Heart left ventricle (tissue), 16 donors: ENCODE measurements around the gene DPY30. TPM values are rescaled to one million over a fixed set of nuclear protein-coding genes. Genes with fewer than 3 reads are reported as not detected.

Experiments used
- ATAC-seq, 4 donors: fragments of 200-7000 bp; cut with Tn5 transposase; one replicate each; pipeline ENCODE4 v1.9.1; 2020 to 2022; ENCODE audit warnings: moderate library complexity in 4 of 4, mild to moderate bottlenecking in 3 of 4, moderate number of reproducible peaks in 1 of 4
- DNase-seq, 5 donors: peaks; one replicate each; pipeline ENCODE4 v3.0.0-alpha.2; 2020
- H3K27ac ChIP-seq, 12 donors: fragments of 200-600 bp; sonication (generic) in 4 of 12; one replicate each; pipeline versions ENCODE4 v1.5.0 to v1.8.0; 2016 to 2022; ENCODE audit warnings: mild to moderate bottlenecking in 2 of 12
- H3K27me3 ChIP-seq, 9 donors: fragments of 200-600 bp; sonication (generic) in 2 of 9; one replicate each; pipeline versions ENCODE4 v1.5.1 to v1.8.0; 2016 to 2022; ENCODE audit warnings: mild to moderate bottlenecking in 3 of 9
- H3K36me3 ChIP-seq, 9 donors: fragments of 200-600 bp; sonication (generic) in 2 of 9; one replicate each; pipeline versions ENCODE4 v1.5.0 to v1.8.0; 2018 to 2022; ENCODE audit warnings: mild to moderate bottlenecking in 2 of 9
- H3K4me1 ChIP-seq, 12 donors: fragments of 200-600 bp; sonication (generic) in 4 of 12; one replicate each; pipeline versions ENCODE4 v1.5.0 to v1.8.0; 2016 to 2022; ENCODE audit warnings: mild to moderate bottlenecking in 3 of 12
- H3K4me3 ChIP-seq, 12 donors: fragments of 200-600 bp; sonication (generic) in 4 of 12; one replicate each; pipeline versions ENCODE4 v1.5.0 to v1.8.0; 2017 to 2022; ENCODE audit warnings: mild to moderate bottlenecking in 9 of 12, moderate library complexity in 4 of 12
- H3K9me3 ChIP-seq, 12 donors: fragments of 200-600 bp; sonication (generic) in 4 of 12; one replicate each; pipeline versions ENCODE4 v1.5.0 to v1.8.0; 2016 to 2022; ENCODE audit warnings: mild to moderate bottlenecking in 1 of 12
- POLR2A ChIP-seq, 2 donors: fragments of 450-650 bp; IDR thresholded peaks; one replicate each; pipeline ENCODE4 v1.6.1; 2017; ENCODE audit warnings: antibody characterized with exemption in 2 of 2, mild to moderate bottlenecking in 2 of 2, moderate library complexity in 2 of 2
- WGBS, 4 donors: extraction: QIAGEN DNeasy Blood & Tissue Kit in 2 of 4; methylation state at CpG; one replicate each; pipeline versions ENCODE4 v1.1.5 to v1.1.7; 2013 to 2018; 5-methylcytosine and 5-hydroxymethylcytosine counted together
- intact Hi-C, 10 donors: fragments of 100-400 bp; cut with DNase I; formaldehyde crosslinking; loops; one replicate each; pipeline versions ENCODE4 v1.11.1 to v1.14.2; 2022
- polyA plus RNA-seq, 2 donors: library from polyadenylated mRNA; stranded (reverse); fragments of 200-250 nt; gene quantifications; one replicate each; pipeline ENCODE4 v1.2.3, GENCODE V29; 2013
- total RNA-seq, 9 donors: library from RNA; depleted of rRNA in 2 of 9; stranded (reverse); fragments of >200 nt in 2 of 9; fragmentation: NEBNext Ultra II Directional in 3 of 9; extraction: Animal tissue kit (Norgen Biotek cat#: 25700) in 3 of 9; gene quantifications; one replicate each; pipeline versions ENCODE4 v1.1.0 to v1.2.4, GENCODE V29; 2016 to 2023
- TF ChIP-seq, protein P1 (sequence below), 12 donors: fragments of 200-600 bp; sonication (generic) in 4 of 12; IDR thresholded peaks; one replicate each; pipeline versions ENCODE4 v1.5.0 to v1.8.0; 2018 to 2022; ENCODE audit warnings: antibody characterized with exemption in 12 of 12, mild to moderate bottlenecking in 5 of 12
- donor health status: ischemic (EF 13 %, LVEDD 7.1; RV severe dilation, severe dysfunction).
- donor health status: healthy with polysubstance abuse.
- donor health status: DM: no; HTN: yes; CAD: no.
- donor health status: DM: no; HTN: no; CAD: no.
- donor health status: ischemic (EF 25% LVEDD 6.9; RV normal size, moderate dysfunction).
- donor health status: ischemic (EF 25% LVEDD 5.7; RV mildly dilated, moderate dysfunction).
- donor health status: healthy.
- donor health status: DM: yes; HTN: yes; CAD: no.
- donor health status: ischemic (EF 35%, LVEDD 5.7; RV mildly dilated, moderate dysfunction).
- donor health status: nonischemic (EF 11% LVEDD 7.7; RV severe dilation, severe dysfunction).
- donor health status: DM: yes; HTN: yes; CAD: no.
- donor health status: PGD.
- donor health status: ischemic (EF 29% LVEDD 5.4; RV normal size, mild dysfunction).
- donor health status: nonischemic (EF 23%, LVEDD 6.1; RV moderate dilation, normal function).

Gene DPY30
- total and polyA plus RNA-seq, 11 donors: 36.8 to 86.5 (median 42.9) TPM

GRCh38 chr2:31996571-31997150 lies 42.9 kb downstream of the DPY30 start:
- no peak overlapping the region for H3K27ac ChIP-seq
- H3K27me3 ChIP-seq: no peaks in the 10 kb centered on the region
- no peaks in the 10 kb centered on the region for H3K9me3 ChIP-seq
- ATAC-seq: peak in 1 of 4 donors; percentile 28
- TF ChIP-seq, protein P1, sequence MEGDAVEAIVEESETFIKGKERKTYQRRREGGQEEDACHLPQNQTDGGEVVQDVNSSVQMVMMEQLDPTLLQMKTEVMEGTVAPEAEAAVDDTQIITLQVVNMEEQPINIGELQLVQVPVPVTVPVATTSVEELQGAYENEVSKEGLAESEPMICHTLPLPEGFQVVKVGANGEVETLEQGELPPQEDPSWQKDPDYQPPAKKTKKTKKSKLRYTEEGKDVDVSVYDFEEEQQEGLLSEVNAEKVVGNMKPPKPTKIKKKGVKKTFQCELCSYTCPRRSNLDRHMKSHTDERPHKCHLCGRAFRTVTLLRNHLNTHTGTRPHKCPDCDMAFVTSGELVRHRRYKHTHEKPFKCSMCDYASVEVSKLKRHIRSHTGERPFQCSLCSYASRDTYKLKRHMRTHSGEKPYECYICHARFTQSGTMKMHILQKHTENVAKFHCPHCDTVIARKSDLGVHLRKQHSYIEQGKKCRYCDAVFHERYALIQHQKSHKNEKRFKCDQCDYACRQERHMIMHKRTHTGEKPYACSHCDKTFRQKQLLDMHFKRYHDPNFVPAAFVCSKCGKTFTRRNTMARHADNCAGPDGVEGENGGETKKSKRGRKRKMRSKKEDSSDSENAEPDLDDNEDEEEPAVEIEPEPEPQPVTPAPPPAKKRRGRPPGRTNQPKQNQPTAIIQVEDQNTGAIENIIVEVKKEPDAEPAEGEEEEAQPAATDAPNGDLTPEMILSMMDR (IDR thresholded peaks at IDR 0.05): no peak
- no peak for TF ChIP-seq POLR2A (IDR thresholded peaks at IDR 0.05)
- H3K4me1 ChIP-seq: peaks cover 0 to 17% (median 0%) of the 10 kb centered on the region in 12 donors
- H3K4me3 ChIP-seq: no peak overlapping the region
- 84 to 90% (median 86%) methylated on average over 6 of the region's 6 CpGs for WGBS, 4 donors
- DNase-seq: no peak
- no peaks in the 10 kb centered on the region for H3K36me3 ChIP-seq
- intact Hi-C loops: no loop called here

- no peak overlapping the region for H3K4me3 ChIP-seq
- no peak overlapping the region for H3K27ac ChIP-seq
- no peaks in the 10 kb centered on the region for H3K9me3 ChIP-seq
- 73 to 92% (median 85%) methylated on average over 4 of the region's 4 CpGs for WGBS, 4 donors
- TF ChIP-seq, protein P1 (IDR thresholded peaks at IDR 0.05): no peak
- no peak for TF ChIP-seq POLR2A (IDR thresholded peaks at IDR 0.05)
- H3K27me3 ChIP-seq: no peaks in the 10 kb centered on the region
- H3K36me3 ChIP-seq: no peaks in the 10 kb centered on the region
- peaks cover 0 to 22% (median 1%) of the 10 kb centered on the region in 12 donors for H3K4me1 ChIP-seq
- ATAC-seq (no peak), DNase-seq (no peak)
- intact Hi-C loops: no loop called here
Observed at GRCh38 chr2:31992934-31993333, 46.7 kb downstream of the DPY30 start.

DNA sequence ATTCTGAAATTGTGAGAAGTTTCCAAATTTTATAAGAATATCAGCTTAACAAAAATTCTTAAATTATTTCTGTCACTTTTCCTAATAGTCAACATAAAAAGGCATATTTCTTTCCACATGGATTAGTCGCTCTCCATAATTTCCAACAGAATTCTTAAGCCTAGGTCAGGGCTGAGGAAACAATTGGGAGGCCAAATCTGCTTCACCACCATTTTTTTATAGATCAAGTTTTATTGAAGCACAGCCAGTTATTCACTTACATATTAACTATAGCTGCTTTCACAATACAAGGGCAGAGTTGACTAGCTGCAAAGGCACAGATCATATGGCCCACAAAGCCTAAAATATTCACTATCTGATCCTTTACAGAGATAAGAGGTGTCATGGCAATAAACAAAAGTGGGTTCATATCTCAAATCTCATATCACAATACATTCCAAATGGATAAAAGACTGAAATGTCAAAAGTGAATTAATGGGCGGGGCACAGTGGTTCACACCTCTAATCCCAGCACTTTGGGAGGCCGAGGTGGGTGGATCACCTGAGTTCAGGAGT lies 47.5 kb downstream of the DPY30 start:
- Histone ChIP-seq H3K27me3 (no peaks in the 10 kb centered on the region), H3K4me1 (peaks cover 0 to 22% (median 6%) of the 10 kb centered on the region in 12 donors), H3K9me3 (no peaks in the 10 kb centered on the region), H3K4me3 (no peak overlapping the region), H3K36me3 (no peaks in the 10 kb centered on the region), H3K27ac (no peak overlapping the region)
- no peak for ATAC-seq
- 93 to 97% (median 94%) methylated on average over 3 of the region's 3 CpGs for WGBS, 4 donors
- no peak for DNase-seq
- intact Hi-C loops: no loop called here
- TF ChIP-seq, protein P1 (IDR thresholded peaks at IDR 0.05): no peak
- TF ChIP-seq POLR2A (IDR thresholded peaks at IDR 0.05): no peak

- Histone ChIP-seq H3K9me3 (peaks cover 0 to 7% (median 0%) of the 10 kb centered on the region in 12 donors), H3K27me3 (no peaks in the 10 kb centered on the region), H3K36me3 (no peaks in the 10 kb centered on the region), H3K4me3 (no peak overlapping the region), H3K27ac (no peak overlapping the region), H3K4me1 (peaks cover 0 to 25% (median 10%) of the 10 kb centered on the region in 12 donors)
- intact Hi-C loops: no loop called here
- WGBS, 4 donors: 91 to 97% (median 94%) methylated on average over 4 of the region's 4 CpGs
- ATAC-seq: no peak
- no peak for DNase-seq
- TF ChIP-seq POLR2A (IDR thresholded peaks at IDR 0.05): no peak
- TF ChIP-seq, protein P1 (IDR thresholded peaks at IDR 0.05): no peak
Observed at GRCh38 chr2:31989946-31990345, 49.7 kb downstream of the DPY30 start.
